ENCODE measurements around the gene COX7A2. TPM values are rescaled to one million over a fixed set of nuclear protein-coding genes. Genes with fewer than 3 reads are reported as not detected.

The COX7A2 gene
- total and polyA plus RNA-seq, 10 of the 15 experiments (the other 5 are each of a cell fraction or from before 2014, with no cell fraction given), result 199 to 1,834 (median 576) TPM

DNA sequence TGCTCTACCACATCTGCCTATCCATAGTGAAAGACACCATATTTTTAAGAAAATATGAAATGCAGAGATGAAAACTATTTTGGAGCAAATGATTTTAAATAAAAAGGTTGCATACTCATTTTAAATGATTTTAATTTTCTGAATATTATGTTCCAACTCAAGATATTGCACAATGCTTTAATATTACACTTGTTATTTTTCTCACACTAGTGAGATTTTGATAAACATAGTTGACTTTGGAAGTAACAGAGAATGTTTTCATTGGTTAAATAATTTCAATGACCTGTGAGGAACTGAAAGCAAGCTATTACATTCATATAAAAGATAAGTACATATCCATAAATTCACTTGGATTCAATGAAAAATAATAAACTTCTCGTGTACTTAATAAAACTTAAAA is 48.1 kb upstream of the COX7A2 start:
- FAIRE-seq, result no peak
- Histone ChIP-seq H4K20me1 (ENCODE audit: control insufficient read depth, insufficient read depth) (no peaks in the 10 kb centered on the region), H3K4me2 (ENCODE audit: control insufficient read depth, insufficient read depth) (no peak overlapping the region), H3K9ac (ENCODE audit: control insufficient read depth, insufficient read depth, low read length) (no peak overlapping the region), H3K79me2 (ENCODE audit: control insufficient read depth, insufficient read depth, low read length) (peaks cover 19% of the 10 kb centered on the region), H3K4me3 (no peak overlapping the region), H3K9me3 (replicated peaks; ENCODE audit: control insufficient read depth, insufficient read depth, low read length) (no peaks in the 10 kb centered on the region), H3K36me3 (ENCODE audit: control insufficient read depth in 2 of 2, insufficient read depth in 2 of 2, low read length in 1 of 2) (0 out of 4 replicates have a peak, but pooled peaks cover 0 to 3% of the 10 kb centered on the region in 2 experiments), H2AFZ (ENCODE audit: control insufficient read depth, low read depth, low read length) (no peak overlapping the region), H3K27ac (ENCODE audit: control insufficient read depth, insufficient read depth) (no peak overlapping the region), H3K4me1 (ENCODE audit: control insufficient read depth, insufficient read depth, low read length) (no peaks in the 10 kb centered on the region), H3K27me3 (replicated peaks in 1 of 2; ENCODE audit: control insufficient read depth in 2 of 2, insufficient read depth in 2 of 2, low read length in 1 of 2) (no peaks in the 10 kb centered on the region)
- no peak for ATAC-seq
- in situ Hi-C loops (cut with MboI), result no loop called here
- ChIA-PET CTCF (interaction anchor here (0.9 kb wide), 1 partner anchor 19 kb away, joined by 3 read pairs; no protein-coding TSS in a partner anchor), RAD21 (ENCODE audit: unreplicated experiment) (interaction anchor here (1.2 to 1.8 kb wide), 2 partner anchors 24 to 235 kb away, joined by 3 to 5 read pairs; no protein-coding TSS in a partner anchor), POLR2A (no interaction called here), SMC1A (ENCODE audit: uncharacterized antibody, unreplicated experiment) (interaction anchor here (0.9 to 1.6 kb wide), 6 partner anchors 12 to 237 kb away, joined by 3 to 4 read pairs (median 4); no protein-coding TSS in a partner anchor)
- no TSS peak for BruUV-seq (replicated peaks)
- intact Hi-C loops (cut with micrococcal nuclease; ENCODE audit: unreplicated experiment), result no loop called here
- no peak for TF ChIP-seq CEBPB (IDR thresholded peaks at IDR 0.05; ENCODE audit: borderline replicate concordance in 1 of 2, low read depth in 2 of 2, low read length in 2 of 2)
- 100% methylated on average over 1 of the region's 1 CpG for WGBS (ENCODE audit: insufficient coverage, insufficient replicate concordance, low lambda C conversion rate, missing lambda C conversion rate)
- no peak for DNase-seq (ENCODE audit: low read depth, low spot score)

DNA sequence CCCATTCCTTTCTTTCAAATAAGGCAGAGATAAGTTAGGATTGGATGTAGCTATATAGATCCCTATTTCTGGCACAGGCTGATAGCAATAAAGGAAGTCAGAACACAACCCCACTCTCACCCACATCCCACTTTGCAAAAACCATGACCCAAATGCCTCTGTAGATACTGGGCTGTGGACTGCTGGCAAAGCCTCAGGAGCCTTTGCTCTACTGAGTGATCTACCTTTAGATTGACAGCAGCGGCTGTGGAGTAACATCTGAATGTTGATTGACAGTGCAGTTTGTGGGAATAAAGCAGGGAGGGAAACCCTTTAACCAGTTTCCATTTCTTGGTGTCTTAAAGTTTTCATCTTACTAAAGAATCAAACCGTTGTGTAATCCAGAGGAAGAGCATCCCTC is 47.7 kb upstream of the COX7A2 start:
- no peaks in the 10 kb centered on the region for H3K27me3 ChIP-seq (replicated peaks in 1 of 2; ENCODE audit: control insufficient read depth in 2 of 2, insufficient read depth in 2 of 2, low read length in 1 of 2)
- SMC1A ChIA-PET (ENCODE audit: uncharacterized antibody, unreplicated experiment), result interaction anchor here (1.0 to 1.6 kb wide), 4 partner anchors 12 to 237 kb away, joined by 3 to 4 read pairs (median 3); no protein-coding TSS in a partner anchor
- peaks cover 23% of the 10 kb centered on the region for H3K79me2 ChIP-seq (ENCODE audit: control insufficient read depth, insufficient read depth, low read length)
- H3K4me1 ChIP-seq (ENCODE audit: control insufficient read depth, insufficient read depth, low read length), result no peaks in the 10 kb centered on the region
- H4K20me1 ChIP-seq (ENCODE audit: control insufficient read depth, insufficient read depth), result no peaks in the 10 kb centered on the region
- no TSS peak for BruUV-seq (replicated peaks)
- H3K27ac ChIP-seq (ENCODE audit: control insufficient read depth, insufficient read depth), result no peak overlapping the region
- RAD21 ChIA-PET (ENCODE audit: unreplicated experiment), result interaction anchor here (1.2 to 1.8 kb wide), 2 partner anchors 23 to 236 kb away, joined by 3 to 5 read pairs; no protein-coding TSS in a partner anchor
- no peak overlapping the region for H3K4me3 ChIP-seq
- no peak for DNase-seq (ENCODE audit: low read depth, low spot score)
- CTCF ChIA-PET, result no interaction called here
- intact Hi-C loops (cut with micrococcal nuclease; ENCODE audit: unreplicated experiment) (no loop called here), in situ Hi-C loops (cut with MboI) (no loop called here)
- H3K4me2 ChIP-seq (ENCODE audit: control insufficient read depth, insufficient read depth), result no peak overlapping the region
- POLR2A ChIA-PET, result no interaction called here
- H2AFZ ChIP-seq (ENCODE audit: control insufficient read depth, low read depth, low read length), result no peak overlapping the region
- ATAC-seq, result no peak
- H3K9me3 ChIP-seq (replicated peaks; ENCODE audit: control insufficient read depth, insufficient read depth, low read length), result no peaks in the 10 kb centered on the region
- 0 out of 4 replicates have a peak, but pooled peaks cover 0 to 3% of the 10 kb centered on the region in 2 experiments for H3K36me3 ChIP-seq (ENCODE audit: control insufficient read depth in 2 of 2, insufficient read depth in 2 of 2, low read length in 1 of 2)
- TF ChIP-seq PKNOX1 (IDR thresholded peaks at IDR 0.05) (0 out of 2 replicates have a peak, but pooled peaks have one; percentile 28), MXI1 (IDR thresholded peaks at IDR 0.05; ENCODE audit: low read depth, low read length) (no peak)
- WGBS (ENCODE audit: insufficient coverage, insufficient replicate concordance, low lambda C conversion rate, missing lambda C conversion rate), result 96% methylated on average over 2 of the region's 2 CpGs
- no peak overlapping the region for H3K9ac ChIP-seq (ENCODE audit: control insufficient read depth, insufficient read depth, low read length)
- FAIRE-seq, result no peak

Data from GM12878 (cell line).